ENCODE measurements around the gene ARHGEF11. TPM values are rescaled to one million over a fixed set of nuclear protein-coding genes. Genes with fewer than 3 reads are reported as not detected.
A peak's percentile ranks its signal among the peaks of the same experiment; 100 is the strongest.

Gene ARHGEF11
- total RNA-seq, 1 experiment from 2014 or later = 41.1 TPM

DNA sequence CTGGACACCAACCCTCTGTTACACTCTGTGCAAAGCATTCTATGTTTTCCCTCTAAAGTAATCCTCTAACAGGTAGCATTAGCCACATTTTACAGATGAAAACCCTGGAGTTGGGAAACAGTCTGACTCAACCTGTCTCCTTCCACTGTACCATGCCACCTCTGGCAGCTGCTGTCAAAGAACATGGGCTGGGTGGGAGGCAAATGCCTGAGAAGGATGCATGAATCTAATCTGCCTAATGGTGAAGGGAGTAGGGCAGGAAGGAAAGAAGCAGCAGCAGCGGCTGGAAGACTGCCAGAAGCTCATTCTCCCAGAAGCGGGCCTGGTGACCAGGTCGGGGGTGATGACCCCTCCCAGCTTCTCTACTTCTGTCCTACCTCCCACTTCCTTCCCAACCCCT is 103.4 kb downstream of the ARHGEF11 start:
- Mint-ChIP-seq H3K4me1 (no peaks in the 10 kb centered on the region), H3K36me3 (ENCODE audit: insufficient read depth in 1 of 3, low read depth in 3 of 3) (peaks cover 50 to 96% (median 94%) of the 10 kb centered on the region in 3 experiments), H3K4me3 (no peak overlapping the region), H3K27me3 (ENCODE audit: low read depth) (no peaks in the 10 kb centered on the region; the same call in none of the 2 replicates), H3K27ac (peak overlapping the region in 1 of 3 experiments; percentile 75; a peak in 1 of 7 replicates), H3K9me3 (no peaks in the 10 kb centered on the region)
- no peaks in the 10 kb centered on the region for H3K79me2 ChIP-seq (ENCODE audit: insufficient read depth, low read length)
- TF ChIP-seq, protein P1, sequence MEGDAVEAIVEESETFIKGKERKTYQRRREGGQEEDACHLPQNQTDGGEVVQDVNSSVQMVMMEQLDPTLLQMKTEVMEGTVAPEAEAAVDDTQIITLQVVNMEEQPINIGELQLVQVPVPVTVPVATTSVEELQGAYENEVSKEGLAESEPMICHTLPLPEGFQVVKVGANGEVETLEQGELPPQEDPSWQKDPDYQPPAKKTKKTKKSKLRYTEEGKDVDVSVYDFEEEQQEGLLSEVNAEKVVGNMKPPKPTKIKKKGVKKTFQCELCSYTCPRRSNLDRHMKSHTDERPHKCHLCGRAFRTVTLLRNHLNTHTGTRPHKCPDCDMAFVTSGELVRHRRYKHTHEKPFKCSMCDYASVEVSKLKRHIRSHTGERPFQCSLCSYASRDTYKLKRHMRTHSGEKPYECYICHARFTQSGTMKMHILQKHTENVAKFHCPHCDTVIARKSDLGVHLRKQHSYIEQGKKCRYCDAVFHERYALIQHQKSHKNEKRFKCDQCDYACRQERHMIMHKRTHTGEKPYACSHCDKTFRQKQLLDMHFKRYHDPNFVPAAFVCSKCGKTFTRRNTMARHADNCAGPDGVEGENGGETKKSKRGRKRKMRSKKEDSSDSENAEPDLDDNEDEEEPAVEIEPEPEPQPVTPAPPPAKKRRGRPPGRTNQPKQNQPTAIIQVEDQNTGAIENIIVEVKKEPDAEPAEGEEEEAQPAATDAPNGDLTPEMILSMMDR (conservative IDR thresholded peaks at IDR 0.05) = no peak
- no peak overlapping the region for H4K8ac ChIP-seq (replicated peaks; ENCODE audit: insufficient read length, low read depth, low read length)
- DNase-seq = no peak
- H3K4ac ChIP-seq (ENCODE audit: low read depth, low read length) = no peak overlapping the region
- WGBS (ENCODE audit: extremely low coverage, insufficient read length, low lambda C conversion rate) = no CpG with 5 or more reads among the region's 3 CpGs
- no peak overlapping the region for H2AFZ ChIP-seq (ENCODE audit: low read length)
- no peak overlapping the region for H2BK20ac ChIP-seq (ENCODE audit: low read depth, low read length, poor library complexity, severe bottlenecking)
- no peak overlapping the region for H3K56ac ChIP-seq (ENCODE audit: insufficient read length, low read depth, low read length)
- H3K23ac ChIP-seq (ENCODE audit: insufficient read length, low read depth, low read length) = no peak overlapping the region
- no peak overlapping the region for H2AK5ac ChIP-seq (ENCODE audit: insufficient read length, low read length)
- H4K91ac ChIP-seq (ENCODE audit: insufficient read length, low read depth, low read length) = no peak overlapping the region
- H2BK120ac ChIP-seq (ENCODE audit: low read depth, low read length, poor library complexity, severe bottlenecking) = no peak overlapping the region
- H3K9me3 ChIP-seq (ENCODE audit: control insufficient read depth, low read depth, low read length) = no peaks in the 10 kb centered on the region
- no peak overlapping the region for H2BK15ac ChIP-seq (ENCODE audit: low read depth, low read length)
- H3K18ac ChIP-seq (ENCODE audit: insufficient read length, low read depth, low read length) = no peak overlapping the region
- H3K27me3 ChIP-seq (ENCODE audit: insufficient read depth, low read length) = no peaks in the 10 kb centered on the region
- no peak overlapping the region for H3K4me2 ChIP-seq (ENCODE audit: insufficient read depth, insufficient read length, low read length)
- no peak overlapping the region for H4K5ac ChIP-seq (ENCODE audit: insufficient read length, low read depth, low read length)
- no peak overlapping the region for H3K14ac ChIP-seq (ENCODE audit: insufficient read depth, low read length)
- no peaks in the 10 kb centered on the region for H4K20me1 ChIP-seq (ENCODE audit: control insufficient read depth, insufficient read depth, insufficient read length)
- no peak overlapping the region for H2BK12ac ChIP-seq (ENCODE audit: insufficient read length, low read depth, low read length)
- H3K9ac ChIP-seq (ENCODE audit: extremely low read depth, insufficient read length, low read length) = no peak overlapping the region
- H3T11ph ChIP-seq (ENCODE audit: low read length) = no peak overlapping the region
- no peaks in the 10 kb centered on the region for H3K23me2 ChIP-seq (ENCODE audit: insufficient read length, low read depth, low read length, poor library complexity, severe bottlenecking)
- no peaks in the 10 kb centered on the region for H3K79me1 ChIP-seq (ENCODE audit: insufficient read depth, low read depth, low read length, poor library complexity, severe bottlenecking)
- no peaks in the 10 kb centered on the region for H3K4me1 ChIP-seq (ENCODE audit: insufficient read depth, low read length)
- no peak overlapping the region for H3K27ac ChIP-seq (ENCODE audit: insufficient read length, low read depth, low read length)
- H2BK5ac ChIP-seq (ENCODE audit: insufficient read length, low read length) = no peak overlapping the region

All from H9 (cell line).